ENCODE measurements around the gene STUM.
"Not testable (repeated sequence)": the region's sequence is repeated elsewhere in the genome, so short reads cannot be mapped to it uniquely, and the experiment has no call there.

Gene STUM, protein sequence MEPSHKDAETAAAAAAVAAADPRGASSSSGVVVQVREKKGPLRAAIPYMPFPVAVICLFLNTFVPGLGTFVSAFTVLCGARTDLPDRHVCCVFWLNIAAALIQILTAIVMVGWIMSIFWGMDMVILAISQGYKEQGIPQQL

GRCh38 chr1:226548256-226549093 is at the start of gene STUM:
Gene STUM (plus strand): TSS chr1:226548764. CDS start chr1:226548905, 141 bp downstream.
- DNase-seq, result peak; percentile 30

DNA sequence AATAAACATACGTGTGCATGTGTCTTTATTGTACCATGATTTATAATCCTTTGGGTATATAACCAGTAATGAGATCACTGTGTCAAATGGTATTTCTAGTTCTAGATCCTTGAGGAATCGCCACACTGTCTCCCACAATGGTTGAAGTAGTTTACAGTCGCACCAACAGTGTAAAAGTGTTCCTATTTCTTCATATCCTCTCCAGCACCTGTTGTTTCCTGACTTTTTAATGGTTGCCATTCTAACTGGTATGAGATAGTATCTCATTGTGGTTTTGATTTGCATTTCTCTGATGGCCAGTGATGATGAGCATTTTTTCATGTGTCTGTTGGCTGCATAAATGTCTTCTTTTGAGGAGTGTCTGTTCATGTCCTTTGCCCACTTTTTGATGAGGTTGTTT is 48.9 kb upstream of the STUM start:
- not testable (repeated sequence) for DNase-seq

- no peak for DNase-seq
Measured at GRCh38 chr1:226506021-226506420, 42.5 kb upstream of the STUM start.

GRCh38 chr1:226506921-226507320 is 41.6 kb upstream of the STUM start:
- DNase-seq, result no peak

DNA sequence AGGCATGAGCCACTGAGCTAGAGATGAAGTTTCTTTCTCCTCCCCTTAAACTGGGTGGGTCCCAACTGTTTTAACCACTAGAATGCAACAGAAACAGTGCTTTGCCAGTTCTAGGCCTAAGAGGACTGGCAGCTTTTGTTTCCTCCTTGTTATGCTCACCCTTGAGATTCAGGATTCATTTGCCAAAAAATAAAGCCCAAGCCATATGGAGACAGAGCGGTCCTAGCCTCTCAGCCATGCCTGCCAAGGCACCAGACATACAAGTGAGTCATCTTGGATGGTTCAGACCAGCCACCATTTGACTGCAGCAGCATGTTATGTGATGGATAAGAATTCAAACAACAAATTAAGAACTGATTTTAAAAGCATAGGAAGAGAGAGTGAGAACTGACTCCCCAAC is 38.1 kb upstream of the STUM start:
- DNase-seq, result no peak

- DNase-seq, result no peak
Measured at GRCh38 chr1:226511296-226511695, 37.3 kb upstream of the STUM start.

DNA sequence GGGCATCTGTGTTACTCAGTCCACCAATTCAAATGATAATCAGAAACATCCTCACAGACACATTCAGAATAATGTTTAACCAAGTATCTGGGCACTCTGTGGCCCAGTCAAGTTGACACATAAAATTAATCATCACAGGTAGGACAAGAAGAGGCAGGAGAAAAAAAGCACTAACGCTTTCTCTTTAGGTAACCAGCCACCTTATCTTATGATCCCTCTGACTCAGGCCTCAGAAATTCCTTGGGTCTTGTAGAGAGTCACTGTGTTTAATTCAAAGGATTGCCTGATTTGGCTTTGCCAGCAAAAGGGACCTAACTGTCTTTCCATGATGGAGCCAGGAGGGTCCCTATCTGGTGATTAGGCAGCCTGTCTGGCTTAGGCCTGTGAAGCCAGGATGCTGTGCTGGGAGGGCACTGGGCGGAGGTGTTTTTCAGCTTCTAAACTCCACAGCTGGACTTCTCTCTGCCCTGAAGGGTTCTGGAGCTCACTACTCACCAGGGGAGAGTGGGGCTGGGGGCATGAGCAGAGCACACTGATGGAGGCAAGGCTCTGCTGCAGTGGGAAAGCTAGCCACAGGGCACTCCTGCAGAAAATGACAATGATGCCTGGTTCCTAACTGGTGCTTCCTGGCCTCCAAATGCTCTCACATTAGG is 36.4 kb upstream of the STUM start:
- DNase-seq, result no peak

- DNase-seq, result no peak
Measured at GRCh38 chr1:226518375-226518774, 30.2 kb upstream of the STUM start.

DNA sequence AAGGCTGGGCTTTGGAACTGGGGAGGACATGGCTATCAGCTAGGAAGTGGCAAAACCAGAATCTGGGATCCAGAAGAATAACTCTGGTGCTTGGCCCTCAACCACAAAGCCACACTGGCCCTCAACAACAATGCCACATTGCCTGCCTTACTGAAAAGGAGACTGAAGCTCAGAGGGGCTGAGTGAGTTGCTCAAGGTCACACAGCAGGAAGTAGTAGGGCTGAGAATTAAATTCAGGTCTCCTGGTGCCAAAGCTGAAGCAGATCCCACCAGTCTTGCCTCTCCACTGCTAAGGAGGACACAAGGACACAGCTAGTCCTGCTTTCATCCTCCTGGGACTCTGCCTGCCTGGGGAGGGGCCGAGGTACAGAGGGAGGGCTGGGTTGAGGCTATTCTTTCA is 29.4 kb upstream of the STUM start:
- DNase-seq, result no peak

DNA sequence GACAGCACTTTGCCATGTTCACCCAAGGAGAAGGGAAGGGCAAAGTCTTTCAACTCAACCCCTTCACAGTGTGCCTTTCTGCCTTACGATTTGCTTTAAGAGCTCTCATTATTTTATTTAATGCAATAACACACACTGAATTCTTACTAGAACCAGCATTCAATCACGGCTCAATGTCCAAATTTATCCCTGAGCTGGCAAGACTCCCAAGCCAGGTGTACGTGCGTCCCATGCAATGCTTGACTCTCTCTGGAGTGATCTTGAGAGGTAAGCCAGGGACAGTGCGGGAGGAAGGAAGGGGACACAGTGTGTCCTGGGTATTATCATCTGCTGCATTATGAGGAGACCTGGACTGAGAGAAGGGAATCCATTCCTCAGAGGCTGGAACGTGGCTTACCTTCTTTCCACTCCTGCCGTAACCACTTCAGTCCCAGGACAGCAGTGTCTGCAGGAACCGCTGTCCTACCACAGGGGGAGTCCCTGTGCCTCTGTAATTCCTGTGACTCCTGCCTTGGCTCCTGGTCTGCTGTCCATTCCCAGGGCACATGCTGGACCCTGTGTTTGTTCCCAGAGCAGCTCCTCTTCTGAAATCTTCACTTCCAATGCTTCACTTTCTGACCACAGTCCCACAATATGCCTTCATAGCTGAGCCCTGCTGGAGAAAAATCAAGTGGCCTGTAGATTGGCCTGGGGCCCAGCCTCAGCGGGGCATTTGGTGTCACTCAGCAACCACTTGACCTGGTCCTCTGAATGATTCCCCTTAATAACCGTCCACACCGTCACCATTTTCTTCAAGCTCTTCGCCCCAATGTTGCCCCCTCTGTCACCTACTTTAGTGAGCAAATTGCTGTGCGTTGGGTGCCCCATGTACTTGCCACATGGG is 28.6 kb upstream of the STUM start:
- no peak for DNase-seq

- no peak for DNase-seq
Measured at GRCh38 chr1:226520640-226521355, 27.8 kb upstream of the STUM start.

DNA sequence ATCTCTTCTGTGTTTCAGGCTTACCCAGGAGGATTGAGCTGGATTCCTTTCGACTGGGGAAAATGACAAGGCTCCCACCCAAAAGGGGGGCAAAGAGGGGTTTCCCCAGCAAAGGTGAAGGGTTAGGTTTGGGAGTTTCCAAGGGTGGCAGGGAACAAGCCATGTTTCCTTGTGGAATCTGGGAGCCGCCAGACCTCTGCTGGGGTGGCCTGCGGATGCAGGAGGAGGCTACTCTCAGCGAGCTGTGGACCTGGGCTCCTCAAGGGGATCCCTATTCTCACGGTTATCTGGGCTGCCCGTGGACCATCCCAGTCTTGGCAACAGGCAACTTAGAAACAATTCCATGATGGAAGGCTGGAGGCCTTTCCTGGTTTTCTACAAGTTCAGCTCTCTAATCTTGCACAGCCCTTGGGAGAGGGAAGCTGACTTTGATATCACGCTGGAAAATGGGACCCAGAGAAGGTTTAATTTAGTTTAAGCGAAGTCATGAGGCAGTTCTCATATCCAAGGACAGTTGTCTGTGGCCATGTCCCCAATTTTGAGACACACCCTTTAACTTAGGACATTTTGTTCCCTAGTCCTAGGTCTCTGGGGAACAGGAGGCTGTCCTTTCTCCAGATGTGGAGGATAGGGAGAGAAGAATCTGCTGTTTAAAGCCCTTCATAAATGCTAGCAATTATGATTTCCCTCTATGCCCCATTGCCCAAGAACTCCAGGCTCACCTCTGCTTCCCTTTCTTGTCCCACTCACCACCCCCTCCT is 24.7 kb upstream of the STUM start:
- no peak for DNase-seq

DNA sequence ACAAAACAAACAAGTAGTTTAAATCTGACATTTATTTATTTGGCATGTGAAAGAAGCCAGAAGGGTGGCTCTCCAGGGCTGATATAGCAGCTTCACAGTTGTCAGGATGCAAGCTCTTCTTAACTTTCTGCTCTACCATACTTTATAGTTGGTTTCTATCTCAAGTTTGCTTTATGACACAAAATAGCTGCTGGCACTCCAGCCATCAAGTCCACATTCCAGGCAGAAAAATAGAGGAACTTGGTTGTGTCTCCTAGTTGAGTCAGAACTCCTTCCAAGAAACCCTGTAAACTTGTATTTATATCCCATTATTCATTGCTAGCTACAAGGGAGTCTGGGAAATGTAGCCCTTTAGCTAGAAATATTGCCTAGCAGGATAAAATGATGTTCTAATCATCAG is 24.0 kb upstream of the STUM start:
- DNase-seq, result no peak

GRCh38 chr1:226525750-226526149 is 22.8 kb upstream of the STUM start:
- no peak for DNase-seq

GRCh38 chr1:226526801-226527595 is 21.6 kb upstream of the STUM start:
- DNase-seq, result no peak

GRCh38 chr1:226529891-226530290 is 18.7 kb upstream of the STUM start:
- no peak for DNase-seq

DNA sequence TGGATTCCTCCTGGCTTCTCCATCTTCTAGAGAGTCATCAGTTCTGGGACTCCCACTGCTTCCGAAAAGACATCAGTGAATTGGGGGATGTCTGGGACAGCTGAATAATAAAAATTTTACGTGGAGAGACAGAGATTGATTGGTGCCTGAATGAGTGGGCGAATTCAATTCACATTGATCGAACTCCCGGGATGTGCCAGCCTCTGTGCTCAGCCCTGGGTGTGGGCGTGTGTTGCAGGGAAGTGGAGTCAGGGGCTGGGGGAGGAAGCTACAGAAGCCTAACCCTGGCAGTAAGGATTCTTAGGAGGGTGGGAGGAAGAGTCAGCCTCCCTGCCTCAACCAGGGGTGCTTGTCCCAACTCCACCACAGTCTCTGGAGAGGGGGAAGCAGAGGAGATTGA is 18.0 kb upstream of the STUM start:
- DNase-seq, result no peak

GRCh38 chr1:226531360-226532093 is 17.0 kb upstream of the STUM start:
- DNase-seq, result no peak

- no peak for DNase-seq
Measured at GRCh38 chr1:226532553-226532952, 16.0 kb upstream of the STUM start.

GRCh38 chr1:226533220-226533619 is 15.3 kb upstream of the STUM start:
- no peak for DNase-seq
